Head of caudate nucleus (tissue), 42 donors: ENCODE measurements around the gene SLC1A2.
A peak's percentile ranks its signal among the peaks of the same experiment; 100 is the strongest.

Experiments used
- DNase-seq, 42 donors: peaks; one replicate each; pipeline versions ENCODE4 v3.0.0 to v3.0.0-alpha.2; 2020 to 2021; ENCODE audit warnings: mixed read lengths in 7 of 42
- intact Hi-C: fragments of 100-400 bp; cut with DNase I; formaldehyde crosslinking; loops from one replicate; pipeline ENCODE4 v1.15.0; 2022

Gene SLC1A2

DNA sequence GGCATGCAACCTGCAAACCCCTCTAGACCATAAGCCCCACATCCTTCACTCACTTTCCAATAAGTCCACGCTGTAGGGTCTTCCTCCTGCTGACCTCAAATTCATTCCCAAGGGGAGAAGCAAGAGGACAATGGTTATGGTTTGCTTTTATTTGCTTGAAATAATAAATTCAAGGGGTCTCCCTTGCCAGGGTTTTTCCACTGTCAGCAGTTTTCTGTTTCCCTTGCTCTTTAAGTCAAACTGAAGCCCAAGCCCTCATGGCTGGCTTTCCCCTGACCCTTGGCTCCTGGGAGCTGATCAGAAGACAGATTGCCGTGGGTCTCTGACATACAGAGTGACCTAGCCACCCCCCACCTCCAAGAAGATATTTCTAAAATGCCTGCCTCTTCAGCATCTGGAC lies 3.9 kb downstream of the SLC1A2 start:
- intact Hi-C loops = no loop called here
- DNase-seq = no peak

DNA sequence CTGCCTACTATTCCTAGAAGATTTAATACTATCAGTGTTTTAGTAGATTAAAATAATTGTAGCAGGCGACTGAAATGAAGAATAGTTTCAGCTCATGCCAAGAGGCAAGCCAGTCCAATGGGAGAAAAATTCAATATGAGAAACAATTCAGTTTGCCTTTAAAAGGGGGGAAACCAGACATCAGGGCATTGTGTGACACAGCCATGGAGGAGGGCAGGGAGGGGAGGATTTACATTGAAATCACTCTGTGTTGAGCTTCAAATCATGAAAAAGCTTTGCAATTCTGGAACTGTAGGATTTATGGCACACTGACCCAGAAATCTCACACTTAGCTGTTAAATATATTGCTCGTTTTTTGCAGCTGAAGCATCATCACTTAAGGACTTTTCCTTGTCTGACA lies 4.6 kb downstream of the SLC1A2 start:
- no peak for DNase-seq
- intact Hi-C loops = no loop called here

DNA sequence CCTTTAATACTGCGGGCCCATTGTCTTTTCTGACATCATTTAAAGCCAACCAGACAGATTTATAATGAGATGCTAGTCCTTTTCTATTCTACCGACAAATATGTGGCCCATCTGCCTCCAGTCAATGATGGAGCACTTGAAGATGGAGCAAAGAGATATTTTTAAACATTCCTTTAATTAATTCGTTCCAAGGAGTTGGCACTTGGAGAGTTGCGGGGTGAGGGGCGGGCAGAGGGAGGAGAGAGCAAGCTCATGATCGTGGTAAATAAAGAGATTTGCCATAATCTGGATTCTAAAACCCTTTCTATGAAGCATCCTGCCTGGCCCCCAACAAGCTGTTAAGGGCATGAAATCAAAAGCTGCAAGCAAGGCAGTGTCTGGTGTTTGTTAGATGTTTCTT lies 5.0 kb downstream of the SLC1A2 start:
- DNase-seq = no peak
- intact Hi-C loops = no loop called here

DNA sequence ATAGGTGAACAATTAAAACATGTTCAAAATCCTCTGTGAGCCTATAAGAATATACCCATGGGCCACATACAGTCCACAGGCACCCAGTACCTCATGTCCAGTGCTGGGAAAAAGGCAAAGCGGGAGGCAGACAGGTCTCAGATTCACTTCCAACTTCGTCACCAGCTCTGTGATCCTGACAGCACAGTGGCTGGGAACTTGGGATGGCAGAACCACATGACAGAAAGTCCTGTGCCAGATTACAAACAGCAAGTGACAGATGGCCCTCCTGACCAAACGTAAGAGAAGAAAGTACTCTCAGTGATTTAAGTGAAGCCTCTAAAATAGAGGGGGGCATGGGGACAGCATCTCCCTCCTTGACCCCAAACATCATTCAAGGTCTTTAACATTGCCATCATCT lies 5.8 kb downstream of the SLC1A2 start:
- DNase-seq = peak in 1 of 42 donors; percentile 49
- intact Hi-C loops = no loop called here

DNA sequence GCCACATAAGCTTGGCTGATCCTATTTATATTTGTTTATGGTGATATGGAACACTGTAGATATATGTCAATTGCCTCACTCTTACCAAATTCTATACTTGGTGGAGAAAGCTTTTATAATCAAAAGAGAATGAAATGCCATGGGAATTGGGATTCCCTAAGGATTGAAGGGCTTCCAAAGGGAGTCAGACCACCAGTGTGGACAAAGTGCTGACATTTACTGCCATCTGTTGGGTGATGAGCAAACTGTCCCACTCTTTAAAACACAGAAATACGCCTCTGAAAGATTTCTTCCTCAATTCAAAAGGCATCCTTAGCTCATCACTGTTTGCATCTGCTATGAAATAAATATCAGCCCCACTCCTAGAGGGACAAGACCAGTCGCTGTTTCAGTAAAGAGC lies 7.1 kb downstream of the SLC1A2 start:
- DNase-seq = no peak
- intact Hi-C loops = no loop called here

DNA sequence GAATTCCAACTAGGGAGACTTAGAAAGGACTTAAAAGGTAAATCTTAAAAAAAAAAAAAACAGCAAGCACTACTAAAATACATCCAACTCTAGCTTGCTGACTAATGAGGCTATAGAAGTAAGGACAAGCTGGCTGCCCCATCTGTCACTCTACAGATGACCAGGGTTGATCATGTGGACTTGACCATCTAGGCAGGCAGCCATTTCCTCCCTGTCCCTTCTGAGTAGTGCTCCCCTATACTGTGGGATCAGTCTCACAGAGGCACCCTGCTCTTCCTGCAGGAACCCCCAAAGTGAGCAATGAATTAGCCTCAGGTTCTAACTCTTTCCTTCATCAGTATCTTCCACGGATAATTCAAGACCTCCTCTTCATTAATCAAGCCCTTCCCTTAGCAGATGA lies 12.3 kb downstream of the SLC1A2 start:
- intact Hi-C loops = no loop called here

DNA sequence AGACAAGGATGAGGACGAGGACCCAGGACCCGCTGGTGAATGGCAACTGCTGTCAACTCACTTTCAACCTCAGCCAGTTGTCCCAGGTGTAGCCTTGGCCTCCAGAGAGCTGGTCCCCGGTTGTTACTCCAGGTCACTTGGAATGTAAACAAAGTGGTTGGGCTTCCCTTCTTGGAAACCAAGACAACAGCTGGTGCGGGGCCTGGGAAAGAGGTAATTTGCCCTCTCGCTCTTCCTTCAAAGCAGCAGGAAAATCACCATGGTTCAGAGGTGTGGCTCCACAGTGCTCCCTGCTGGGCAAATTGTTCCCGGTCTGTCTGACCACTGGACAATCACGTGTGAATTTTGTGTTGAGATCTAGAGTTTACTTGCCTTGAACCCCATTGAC lies 15.0 kb downstream of the SLC1A2 start:
- peak in 30 of 42 donors; percentile 13 to 79 (median 48) for DNase-seq
- intact Hi-C loops = no loop called here

More for the DNA sequence above, 12.3 kb downstream of the SLC1A2 start:
- DNase-seq = no peak

DNA sequence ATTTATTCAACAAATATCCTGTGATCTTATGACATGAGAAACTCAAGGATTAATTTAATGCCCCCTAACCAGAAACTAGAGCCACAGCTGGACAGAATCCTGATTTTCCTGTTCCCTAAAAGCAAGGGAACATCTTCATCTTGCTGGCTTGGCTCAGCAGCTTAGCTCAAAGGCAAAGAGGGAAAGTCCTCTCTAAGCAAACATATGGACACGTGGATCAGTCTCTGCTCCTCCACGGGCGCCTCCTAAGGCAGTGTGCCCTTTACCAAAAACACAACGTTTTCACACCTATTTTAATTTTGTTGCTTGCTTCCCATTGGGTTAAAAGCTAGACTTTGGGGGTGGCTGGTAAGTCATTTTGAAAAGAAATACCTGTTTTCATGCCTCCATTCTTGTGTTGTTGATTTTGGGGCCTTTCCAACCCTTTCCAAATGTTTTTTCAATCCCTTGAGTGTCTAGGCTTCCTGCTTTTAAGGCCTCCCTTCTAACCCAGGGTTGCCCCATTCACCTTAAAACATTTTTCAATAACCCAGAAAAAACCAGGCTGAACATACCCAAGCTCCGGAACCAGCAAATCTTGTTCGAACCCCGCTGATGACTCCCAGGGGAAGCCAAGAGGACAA lies 15.5 kb downstream of the SLC1A2 start:
- DNase-seq = no peak
- intact Hi-C loops = no loop called here

DNA sequence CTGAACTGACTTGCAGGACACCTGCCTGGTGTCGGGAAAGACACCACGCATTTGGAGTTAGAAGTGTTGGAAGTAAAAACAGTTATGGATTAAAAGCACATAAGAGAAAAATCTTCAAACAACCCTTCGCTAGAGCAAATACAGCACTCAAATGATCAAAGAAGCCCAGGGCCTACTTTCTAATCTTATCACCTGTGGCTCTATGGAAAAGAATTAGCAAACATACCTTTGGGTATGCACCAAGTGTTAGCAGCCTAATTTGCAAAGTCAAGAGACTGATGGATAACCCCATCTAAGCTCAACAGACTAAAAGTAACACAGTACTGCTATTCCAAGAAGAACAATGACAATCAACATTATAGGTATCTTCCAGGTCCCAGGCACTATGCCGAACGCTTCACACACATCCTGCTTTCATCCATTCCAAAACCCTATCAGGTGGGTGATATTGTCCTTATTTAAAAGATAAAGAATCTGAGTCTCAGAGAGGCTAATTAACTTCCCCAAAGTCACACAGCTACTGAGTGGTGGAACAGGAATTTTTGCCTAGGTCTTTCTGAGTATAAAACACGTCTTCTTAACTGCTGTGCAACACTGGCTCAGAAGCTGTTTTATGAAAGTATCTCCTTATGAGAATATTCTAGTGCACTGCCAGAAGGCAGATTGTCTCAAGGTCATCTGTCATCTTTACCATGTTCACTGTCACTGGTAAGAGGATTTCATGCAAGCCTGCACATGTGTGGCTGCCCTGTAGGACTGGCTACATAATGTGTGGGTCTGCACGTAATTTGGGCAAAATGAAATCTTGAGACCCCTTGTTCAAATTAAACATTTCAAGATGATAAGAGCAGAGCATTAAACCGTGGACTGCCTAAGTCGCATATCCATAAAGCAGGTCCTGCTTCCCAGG lies 16.4 kb downstream of the SLC1A2 start:
- DNase-seq = no peak
- intact Hi-C loops = no loop called here

DNA sequence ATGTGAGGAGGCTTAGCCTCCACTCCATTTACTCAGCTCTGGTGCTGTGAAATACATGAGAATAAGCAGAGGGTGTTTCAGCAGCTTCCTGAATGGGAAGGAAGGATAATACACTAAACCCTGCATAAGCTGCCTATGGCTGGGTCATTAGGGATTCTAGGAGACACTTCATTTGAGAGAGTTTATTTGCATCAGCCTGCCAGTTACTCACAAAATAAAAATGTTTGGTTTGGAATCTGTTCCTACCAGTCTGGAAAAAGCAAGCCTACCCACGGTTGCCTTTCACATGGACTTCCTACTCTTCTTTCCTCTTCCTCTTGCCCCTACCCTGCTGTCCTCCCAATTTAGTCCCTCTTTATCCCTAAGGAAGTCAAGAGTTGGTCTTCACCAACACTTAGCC lies 20.5 kb downstream of the SLC1A2 start:
- intact Hi-C loops = no loop called here
- DNase-seq = no peak

DNA sequence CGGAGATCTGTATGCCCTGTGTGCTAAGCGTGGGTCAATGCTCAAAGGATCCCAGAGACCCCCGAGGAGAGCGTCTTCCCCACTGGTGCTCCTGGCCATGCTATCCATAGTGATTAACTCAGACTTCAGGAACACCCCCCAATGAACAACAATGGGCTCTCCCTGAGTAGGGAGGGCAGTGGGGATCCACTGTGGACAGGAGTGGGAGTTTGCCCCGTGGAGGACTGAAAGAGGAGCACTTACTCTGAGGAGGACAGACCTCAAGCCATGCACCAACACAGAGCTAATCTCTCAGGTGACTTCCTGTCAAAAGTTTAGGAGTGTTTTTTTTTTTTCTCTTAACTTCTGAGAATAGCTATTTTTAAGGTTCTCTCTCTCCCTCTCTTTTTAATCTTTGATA lies 24.4 kb downstream of the SLC1A2 start:
- intact Hi-C loops = loop anchor here (5.0 kb wide), 1 partner anchor 468 kb away; no protein-coding TSS in a partner anchor
- no peak for DNase-seq

DNA sequence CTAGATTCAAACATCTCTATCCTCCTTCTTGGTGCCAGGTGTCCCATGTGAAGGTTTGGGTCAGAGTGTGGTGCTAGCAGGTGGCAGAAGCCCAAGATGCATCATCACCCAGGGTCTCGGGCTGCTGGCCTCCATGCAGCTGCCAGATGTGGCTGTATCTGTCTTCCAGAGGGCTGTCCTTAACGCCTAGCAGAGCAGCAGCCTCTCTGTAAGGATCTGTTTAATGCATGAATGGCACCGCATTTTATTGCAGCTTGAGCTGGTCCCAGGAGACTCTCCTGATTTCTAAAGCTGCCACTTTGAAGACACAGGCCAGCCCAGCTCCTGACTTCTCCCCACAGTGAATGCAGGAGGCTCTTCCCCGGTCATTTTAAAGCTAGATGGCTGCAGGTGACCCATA lies 26.3 kb downstream of the SLC1A2 start:
- intact Hi-C loops = loop anchor here (5.0 kb wide), 1 partner anchor 466 kb away; no protein-coding TSS in a partner anchor

DNA sequence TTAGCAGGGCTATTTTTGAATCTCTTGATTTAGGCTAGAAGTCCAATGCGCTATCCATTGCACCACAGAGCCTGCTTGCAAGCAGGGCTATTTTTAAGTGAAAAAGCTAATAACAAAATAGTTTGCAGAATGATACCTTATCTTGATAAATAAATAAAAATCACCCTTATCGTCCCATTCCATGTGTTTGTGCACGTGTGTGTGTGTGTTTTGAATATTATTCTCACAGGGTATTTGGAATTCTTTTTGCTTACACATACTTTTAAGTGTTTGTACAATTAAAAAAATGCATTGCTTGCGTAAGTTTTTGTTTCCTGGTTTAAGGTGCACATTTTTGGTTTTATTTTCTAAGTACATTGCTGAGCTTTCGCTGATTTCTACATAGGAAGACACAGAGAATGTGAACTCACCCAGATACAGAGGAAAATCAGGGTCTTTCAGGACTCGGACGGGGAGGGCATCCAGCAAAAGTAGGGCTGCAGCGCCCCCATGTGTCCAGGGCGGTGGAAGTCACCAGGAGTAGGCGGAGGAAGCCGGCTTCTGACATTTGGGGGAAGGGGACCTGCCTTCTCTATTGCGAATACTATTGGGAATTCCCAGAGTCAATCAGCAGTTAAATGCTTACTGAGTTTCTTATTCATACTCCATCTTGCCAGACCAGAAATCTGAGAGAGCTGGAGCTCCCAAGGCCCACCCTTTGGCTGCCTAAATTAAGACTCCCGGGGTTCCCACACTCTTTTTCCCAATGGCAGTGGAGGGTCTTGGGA lies 27.3 kb downstream of the SLC1A2 start:
- intact Hi-C loops = loop anchor here (5.0 kb wide), 1 partner anchor 465 kb away; no protein-coding TSS in a partner anchor
- peak; percentile 69 to 92 (median 84) for DNase-seq

More for the DNA sequence above, 26.3 kb downstream of the SLC1A2 start:
- DNase-seq = no peak

DNA sequence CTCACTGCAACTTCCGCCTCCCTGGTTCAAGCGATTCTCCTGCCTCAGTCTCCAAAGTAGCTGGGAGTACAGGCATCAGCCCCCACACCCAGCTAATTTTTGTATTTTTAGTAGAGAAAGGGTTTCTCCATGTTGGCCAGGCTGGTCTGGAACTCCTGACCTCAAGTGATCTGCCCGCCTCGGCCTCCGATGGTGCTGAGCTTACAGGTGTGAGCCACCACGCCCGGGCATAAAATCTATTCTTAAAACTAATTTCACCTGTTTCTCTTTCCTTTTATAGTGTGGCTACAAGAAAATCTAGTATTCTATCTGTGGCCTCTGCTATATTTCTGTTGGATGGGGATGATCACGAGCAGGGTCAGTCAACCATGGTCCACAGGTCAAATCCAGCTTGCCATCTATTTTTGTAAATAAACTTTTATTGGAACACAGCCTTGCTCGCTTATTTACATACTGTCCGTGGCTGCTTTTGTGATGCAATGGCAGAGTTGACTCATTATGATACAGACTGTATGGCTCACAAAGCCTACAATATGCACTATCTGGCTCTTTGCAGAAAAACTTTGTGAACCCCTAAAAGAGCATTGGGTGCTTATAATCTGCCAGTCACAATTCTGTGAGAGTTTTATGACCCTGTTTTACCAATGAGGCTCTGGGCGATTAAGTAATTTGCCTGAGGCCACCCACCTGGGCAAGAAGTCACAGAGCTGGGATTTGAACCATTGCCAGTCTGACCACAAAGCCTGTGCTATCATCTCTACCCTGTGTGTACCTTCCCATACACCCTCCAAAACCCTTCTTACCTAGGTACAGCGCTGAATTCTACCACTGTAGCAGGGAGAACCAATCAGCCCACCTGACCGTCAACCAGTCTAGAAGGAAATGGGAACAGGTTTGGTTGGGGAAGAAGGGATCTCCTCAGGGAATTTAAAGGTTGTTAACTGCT lies 28.3 kb downstream of the SLC1A2 start:
- intact Hi-C loops = loop anchor here (5.0 kb wide), 1 partner anchor 464 kb away; no protein-coding TSS in a partner anchor
- no peak for DNase-seq

DNA sequence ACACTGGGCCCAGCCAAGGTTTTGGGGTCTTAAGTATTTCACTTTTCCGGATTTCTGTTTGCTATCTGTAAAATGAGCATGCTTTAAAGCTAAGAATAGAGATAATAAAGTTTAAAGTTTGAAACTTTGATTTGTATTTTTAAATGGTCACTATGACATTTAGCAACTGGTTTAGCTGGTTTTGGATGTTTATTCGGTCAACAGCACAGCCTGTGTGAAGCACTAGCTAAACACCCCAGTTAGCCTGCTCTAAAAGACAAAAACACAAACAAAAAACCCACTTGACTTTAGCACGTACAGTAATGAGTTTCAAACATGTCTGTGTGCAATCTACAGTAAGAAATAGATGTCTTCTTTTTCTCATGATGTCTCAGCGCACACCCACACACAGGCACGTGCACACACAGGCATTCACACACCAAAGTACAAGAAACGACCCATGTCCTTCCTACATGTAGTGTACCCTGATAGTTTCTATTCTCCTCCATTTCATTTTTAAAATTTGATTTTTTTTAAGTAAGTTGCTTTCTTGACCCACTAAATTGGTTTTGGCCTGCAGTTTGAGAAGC lies 29.4 kb downstream of the SLC1A2 start:
- intact Hi-C loops = loop anchor here (5.0 kb wide), 1 partner anchor 463 kb away; no protein-coding TSS in a partner anchor
- no peak for DNase-seq

DNA sequence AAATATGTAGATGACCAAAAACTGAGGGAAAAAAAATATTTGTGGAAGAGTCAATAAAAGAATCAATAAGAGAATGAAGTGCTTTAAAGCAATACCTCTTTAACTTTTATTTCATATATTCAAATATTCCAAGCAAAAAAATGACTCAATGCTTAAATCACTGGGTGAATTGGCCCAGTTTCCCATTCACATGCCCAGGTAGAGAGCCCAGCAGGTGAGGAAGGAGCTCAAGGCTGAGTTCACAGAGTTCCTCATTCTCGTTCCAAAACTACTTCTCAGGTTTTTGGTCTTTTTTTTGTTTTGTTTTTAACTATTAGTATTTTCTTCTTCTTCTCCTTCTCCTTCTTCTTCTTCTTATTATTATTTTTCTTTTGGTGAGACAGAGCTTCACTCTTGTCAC lies 30.2 kb downstream of the SLC1A2 start:
- no peak for DNase-seq
- intact Hi-C loops = no loop called here

DNA sequence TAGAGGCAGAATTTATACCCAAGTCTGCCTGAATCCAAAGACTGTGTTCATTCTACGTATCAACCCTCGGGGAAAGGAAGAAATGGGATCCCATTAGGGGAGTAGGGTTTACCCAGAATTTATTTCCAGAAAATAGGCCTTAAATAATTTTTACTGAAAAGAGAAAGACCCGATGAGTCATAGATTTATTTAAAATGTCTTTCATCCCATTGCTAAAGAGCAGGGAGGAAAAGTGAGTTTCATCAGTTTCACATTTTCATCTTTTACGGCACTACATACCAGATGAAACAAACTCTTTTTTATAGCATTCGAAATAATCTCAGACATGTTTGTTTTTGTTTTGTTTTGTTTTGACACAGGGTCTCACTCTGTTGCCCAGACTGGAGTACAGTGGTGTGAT lies 31.3 kb downstream of the SLC1A2 start:
- intact Hi-C loops = no loop called here
- no peak for DNase-seq
